ENCODE data around the gene ABLIM3.

ABLIM3 gene

DNA sequence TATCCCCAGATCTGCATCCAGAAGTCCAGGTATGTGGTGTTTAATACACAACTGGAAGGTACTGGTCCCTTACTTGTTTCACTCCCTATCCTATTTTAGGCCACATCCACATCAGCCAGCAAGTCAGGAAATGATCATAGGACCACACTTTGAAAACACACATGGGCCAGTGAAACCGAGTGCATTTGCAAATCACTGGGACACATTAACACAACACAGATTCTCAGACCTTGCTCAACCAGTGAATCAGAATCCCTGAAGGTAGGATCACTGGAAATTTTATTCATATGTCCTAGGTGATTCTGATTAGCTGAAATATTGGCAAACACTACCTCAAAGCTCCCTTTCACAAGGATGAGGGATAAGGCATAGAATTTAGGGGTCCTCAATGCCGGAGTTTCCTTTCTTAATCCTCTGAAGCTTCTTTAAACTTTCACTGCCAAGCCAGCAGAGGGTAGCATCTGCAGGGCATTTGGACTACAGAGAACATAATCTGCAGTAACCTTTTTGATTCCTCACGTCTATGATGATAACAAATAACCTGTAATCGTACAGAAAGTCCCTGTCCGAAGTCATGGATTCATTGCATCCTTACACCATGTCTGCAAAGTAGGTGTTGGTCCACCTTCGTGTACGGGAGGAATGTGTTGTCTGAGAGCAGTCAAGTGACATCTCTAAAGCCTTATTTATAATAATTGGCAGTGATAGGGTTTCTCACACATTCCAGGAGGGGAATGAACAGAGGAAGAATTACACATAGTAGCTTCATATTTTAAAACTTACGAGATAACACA, 11.0 kb upstream of the ABLIM3 start:
- TF ChIP-seq, protein P1, sequence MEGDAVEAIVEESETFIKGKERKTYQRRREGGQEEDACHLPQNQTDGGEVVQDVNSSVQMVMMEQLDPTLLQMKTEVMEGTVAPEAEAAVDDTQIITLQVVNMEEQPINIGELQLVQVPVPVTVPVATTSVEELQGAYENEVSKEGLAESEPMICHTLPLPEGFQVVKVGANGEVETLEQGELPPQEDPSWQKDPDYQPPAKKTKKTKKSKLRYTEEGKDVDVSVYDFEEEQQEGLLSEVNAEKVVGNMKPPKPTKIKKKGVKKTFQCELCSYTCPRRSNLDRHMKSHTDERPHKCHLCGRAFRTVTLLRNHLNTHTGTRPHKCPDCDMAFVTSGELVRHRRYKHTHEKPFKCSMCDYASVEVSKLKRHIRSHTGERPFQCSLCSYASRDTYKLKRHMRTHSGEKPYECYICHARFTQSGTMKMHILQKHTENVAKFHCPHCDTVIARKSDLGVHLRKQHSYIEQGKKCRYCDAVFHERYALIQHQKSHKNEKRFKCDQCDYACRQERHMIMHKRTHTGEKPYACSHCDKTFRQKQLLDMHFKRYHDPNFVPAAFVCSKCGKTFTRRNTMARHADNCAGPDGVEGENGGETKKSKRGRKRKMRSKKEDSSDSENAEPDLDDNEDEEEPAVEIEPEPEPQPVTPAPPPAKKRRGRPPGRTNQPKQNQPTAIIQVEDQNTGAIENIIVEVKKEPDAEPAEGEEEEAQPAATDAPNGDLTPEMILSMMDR (IDR thresholded peaks at IDR 0.05), result peak; percentile 61
- no peak overlapping the region for H3K4me2 ChIP-seq (ENCODE audit: low read length)
- H3K79me2 ChIP-seq, result no peaks in the 10 kb centered on the region
- H3K9ac ChIP-seq, result no peak overlapping the region
- no peaks in the 10 kb centered on the region for H3K9me3 ChIP-seq (ENCODE audit: control insufficient read depth, low read length)
- H3K4me3 ChIP-seq (ENCODE audit: low read depth, low read length), result peak overlapping the region; percentile 21
- peaks cover 34% of the 10 kb centered on the region for H3K4me1 ChIP-seq
- H3K36me3 ChIP-seq (ENCODE audit: control insufficient read depth, insufficient read depth, low read length), result no peaks in the 10 kb centered on the region
- H3K27ac ChIP-seq, result peak overlapping the region; percentile 81
- H3K27me3 ChIP-seq (ENCODE audit: control insufficient read depth, insufficient read depth, low read length), result no peaks in the 10 kb centered on the region
- H2AFZ ChIP-seq, result peak overlapping the region; percentile 72

DNA sequence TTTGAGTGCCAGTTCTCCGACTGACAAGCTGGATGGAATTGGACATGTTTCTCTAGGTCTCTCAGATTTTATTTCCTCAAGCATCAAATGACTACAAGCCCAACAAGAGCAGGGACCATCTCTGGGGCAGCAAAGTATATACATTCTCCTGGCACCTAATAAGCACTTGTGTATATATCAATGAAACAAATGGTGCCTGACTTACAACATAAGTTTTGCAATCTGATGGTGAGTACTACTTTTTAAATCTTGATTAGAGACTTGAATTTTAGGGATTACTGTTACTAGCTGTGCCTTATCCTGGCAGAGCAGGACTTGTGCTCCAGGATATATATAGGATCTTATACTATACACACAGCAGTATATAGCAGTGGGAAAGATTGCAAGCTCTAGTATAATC, 8.8 kb upstream of the ABLIM3 start:
- Histone ChIP-seq H3K9ac (no peak overlapping the region), H3K36me3 (ENCODE audit: control insufficient read depth, insufficient read depth, low read length) (no peaks in the 10 kb centered on the region), H3K4me3 (ENCODE audit: low read depth, low read length) (no peak overlapping the region), H3K4me1 (peaks cover 20% of the 10 kb centered on the region), H3K4me2 (ENCODE audit: low read length) (no peak overlapping the region), H3K27me3 (ENCODE audit: control insufficient read depth, insufficient read depth, low read length) (no peaks in the 10 kb centered on the region), H2AFZ (no peak overlapping the region), H3K79me2 (no peaks in the 10 kb centered on the region), H3K27ac (no peak overlapping the region), H3K9me3 (ENCODE audit: control insufficient read depth, low read length) (no peaks in the 10 kb centered on the region)
- TF ChIP-seq, protein P1 (IDR thresholded peaks at IDR 0.05), result no peak

DNA sequence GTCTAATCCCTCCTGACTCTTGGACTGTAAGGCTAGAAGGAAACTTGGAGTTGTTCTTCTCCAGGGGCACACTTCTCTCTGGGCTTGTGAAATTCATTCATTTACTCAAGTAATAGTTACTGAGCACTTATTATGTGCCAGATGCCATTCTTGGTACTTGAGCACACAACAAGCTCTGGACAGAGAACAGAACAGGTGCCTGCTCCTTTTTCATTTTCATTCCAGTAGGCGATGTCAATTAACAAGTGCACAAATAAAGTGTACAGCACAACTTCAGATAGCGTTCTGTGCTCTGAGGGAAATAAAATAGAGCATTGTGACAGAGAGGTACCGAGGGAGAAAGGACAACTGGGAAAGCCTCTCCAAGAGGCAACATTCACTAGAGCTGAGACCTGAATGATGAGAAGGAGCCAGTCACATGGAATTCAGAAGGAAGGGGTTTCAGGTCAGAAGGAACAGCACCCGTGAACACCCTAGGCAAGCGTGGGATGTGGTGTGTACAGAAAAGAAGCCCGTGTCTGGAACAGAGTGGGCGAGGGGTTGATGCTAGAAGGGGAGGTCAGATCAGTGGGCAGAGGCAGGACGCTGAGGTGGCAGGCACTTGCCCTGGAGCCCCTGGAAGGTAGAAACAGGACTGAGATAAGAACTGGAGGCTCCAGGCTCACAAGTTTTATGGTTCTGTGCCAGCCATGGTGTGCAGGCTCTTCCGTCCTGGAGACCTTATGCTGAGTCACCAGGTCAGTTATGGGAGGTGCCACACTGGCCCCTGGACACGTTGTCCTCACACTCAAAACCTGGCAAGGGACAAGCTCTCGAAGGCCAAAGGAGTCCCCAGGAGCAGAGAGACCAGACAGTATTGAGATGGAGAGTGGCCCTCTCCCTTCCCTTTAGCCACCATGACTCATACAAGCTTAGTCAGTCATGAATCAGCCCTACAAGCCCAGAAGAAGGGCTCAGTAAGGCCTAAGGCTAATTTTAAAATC, 7.2 kb upstream of the ABLIM3 start:
- H3K36me3 ChIP-seq (ENCODE audit: control insufficient read depth, insufficient read depth, low read length), result no peaks in the 10 kb centered on the region
- no peaks in the 10 kb centered on the region for H3K79me2 ChIP-seq
- H3K4me3 ChIP-seq (ENCODE audit: low read depth, low read length), result no peak overlapping the region
- no peak overlapping the region for H3K4me2 ChIP-seq (ENCODE audit: low read length)
- H3K9me3 ChIP-seq (ENCODE audit: control insufficient read depth, low read length), result no peaks in the 10 kb centered on the region
- no peak overlapping the region for H3K9ac ChIP-seq
- TF ChIP-seq, protein P1 (IDR thresholded peaks at IDR 0.05), result no peak
- H3K4me1 ChIP-seq, result peaks cover 9% of the 10 kb centered on the region
- peak overlapping the region; percentile 44 for H2AFZ ChIP-seq
- H3K27ac ChIP-seq, result no peak overlapping the region
- H3K27me3 ChIP-seq (ENCODE audit: control insufficient read depth, insufficient read depth, low read length), result no peaks in the 10 kb centered on the region

DNA sequence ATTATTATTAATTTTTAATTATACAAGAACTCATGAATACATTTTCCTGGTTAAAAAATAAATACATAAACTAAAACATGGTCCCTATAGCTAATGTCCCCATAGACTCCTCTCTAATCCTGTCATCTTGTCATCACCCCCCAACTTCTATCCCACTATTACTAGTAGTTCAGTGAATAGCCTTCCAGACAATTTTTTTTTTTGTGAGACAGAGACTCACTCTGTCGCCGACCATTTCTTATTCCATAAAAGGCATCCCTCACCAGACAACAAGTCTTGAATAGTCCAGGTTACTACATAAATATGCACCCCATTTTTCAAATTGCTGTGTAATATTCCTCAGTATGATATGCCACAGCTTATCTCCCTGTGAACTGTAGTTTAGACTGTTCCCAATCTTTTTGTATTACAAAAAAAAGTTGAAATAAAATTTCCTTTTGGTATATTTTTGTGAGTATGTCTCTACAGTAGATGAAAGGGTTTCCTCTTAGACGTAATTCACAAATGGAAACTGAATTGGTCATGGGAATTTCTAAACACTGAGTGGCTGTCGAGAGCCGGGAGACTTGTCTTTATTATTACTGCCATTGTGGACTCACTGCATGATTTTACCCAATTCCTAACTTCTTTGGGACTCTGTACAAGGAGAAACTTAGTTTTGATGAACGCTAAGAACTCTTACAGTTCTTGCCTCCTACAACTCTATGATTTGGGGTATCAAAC, 6.4 kb upstream of the ABLIM3 start:
- H3K27me3 ChIP-seq (ENCODE audit: control insufficient read depth, insufficient read depth, low read length), result no peaks in the 10 kb centered on the region
- no peak overlapping the region for H3K9ac ChIP-seq
- H3K27ac ChIP-seq, result no peak overlapping the region
- no peaks in the 10 kb centered on the region for H3K36me3 ChIP-seq (ENCODE audit: control insufficient read depth, insufficient read depth, low read length)
- no peak overlapping the region for H3K4me2 ChIP-seq (ENCODE audit: low read length)
- no peak overlapping the region for H3K4me3 ChIP-seq (ENCODE audit: low read depth, low read length)
- TF ChIP-seq, protein P1 (IDR thresholded peaks at IDR 0.05), result no peak
- peaks cover 7% of the 10 kb centered on the region for H3K4me1 ChIP-seq
- H3K79me2 ChIP-seq, result no peaks in the 10 kb centered on the region
- no peaks in the 10 kb centered on the region for H3K9me3 ChIP-seq (ENCODE audit: control insufficient read depth, low read length)
- no peak overlapping the region for H2AFZ ChIP-seq
